Bronchial epithelial cell (primary cell): ENCODE results near the gene AMELX. TPM values are rescaled to one million over a fixed set of nuclear protein-coding genes. Genes with fewer than 3 reads are reported as not detected.

Experiments used
- DNase-seq: peaks from one replicate; pipeline ENCODE4 v3.0.0-alpha.2; 2010; ENCODE audit warnings: low read depth
- FAIRE-seq: peaks from 2 replicates; lab custom pipeline; 2011; peaks lifted over from hg19 to GRCh38; lab: Jason Lieb, UNC
- H3K27me3 ChIP-seq: 2 replicates; pipeline ENCODE4 v1.5.1; 2011; ENCODE audit warnings: low read length; ENCODE audit not compliant: control insufficient read depth, insufficient read depth
- H3K36me3 ChIP-seq: 2 replicates; pipeline ENCODE4 v1.5.1; 2011; ENCODE audit warnings: low read length; ENCODE audit not compliant: control insufficient read depth, insufficient read depth
- H3K4me3 ChIP-seq: 2 replicates; pipeline ENCODE4 v1.5.1; 2011; ENCODE audit warnings: mild to moderate bottlenecking, low read depth, low read length, control low read depth
- total RNA-seq: library from RNA; depleted of rRNA; stranded (reverse); fragments of >200 nt; gene quantifications from 2 replicates; pipeline ENCODE4 v1.2.1, GENCODE V29; 2014
- TF ChIP-seq, protein P1 (sequence below): IDR thresholded peaks from 2 replicates; pipeline ENCODE4 v1.5.1; 2011; ENCODE audit warnings: mild to moderate bottlenecking, moderate library complexity, low read length, control low read depth, inconsistent platforms; ENCODE audit not compliant: insufficient read depth, severe bottlenecking

The AMELX gene
- total RNA-seq, 1 donor from 2014 or later, result not detected

DNA sequence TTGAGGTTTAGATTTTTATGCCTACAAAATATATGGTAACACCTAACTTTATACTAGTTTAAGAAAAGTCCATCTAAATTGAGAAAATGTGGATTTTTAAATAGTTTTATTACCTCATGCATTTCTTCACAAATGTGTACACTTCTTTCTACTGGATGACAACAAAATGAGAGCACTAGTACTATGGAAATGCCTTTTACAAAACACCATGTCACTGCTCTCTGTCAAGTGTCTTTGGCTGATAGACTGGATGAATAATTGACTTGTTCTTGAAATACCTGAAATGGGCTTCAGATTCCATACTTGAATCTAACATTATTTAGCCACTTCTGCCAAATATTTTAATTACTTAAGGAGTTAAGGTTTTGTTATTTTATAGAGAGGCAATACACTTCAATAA is 49.5 kb downstream of the AMELX start:
- TF ChIP-seq, protein P1, sequence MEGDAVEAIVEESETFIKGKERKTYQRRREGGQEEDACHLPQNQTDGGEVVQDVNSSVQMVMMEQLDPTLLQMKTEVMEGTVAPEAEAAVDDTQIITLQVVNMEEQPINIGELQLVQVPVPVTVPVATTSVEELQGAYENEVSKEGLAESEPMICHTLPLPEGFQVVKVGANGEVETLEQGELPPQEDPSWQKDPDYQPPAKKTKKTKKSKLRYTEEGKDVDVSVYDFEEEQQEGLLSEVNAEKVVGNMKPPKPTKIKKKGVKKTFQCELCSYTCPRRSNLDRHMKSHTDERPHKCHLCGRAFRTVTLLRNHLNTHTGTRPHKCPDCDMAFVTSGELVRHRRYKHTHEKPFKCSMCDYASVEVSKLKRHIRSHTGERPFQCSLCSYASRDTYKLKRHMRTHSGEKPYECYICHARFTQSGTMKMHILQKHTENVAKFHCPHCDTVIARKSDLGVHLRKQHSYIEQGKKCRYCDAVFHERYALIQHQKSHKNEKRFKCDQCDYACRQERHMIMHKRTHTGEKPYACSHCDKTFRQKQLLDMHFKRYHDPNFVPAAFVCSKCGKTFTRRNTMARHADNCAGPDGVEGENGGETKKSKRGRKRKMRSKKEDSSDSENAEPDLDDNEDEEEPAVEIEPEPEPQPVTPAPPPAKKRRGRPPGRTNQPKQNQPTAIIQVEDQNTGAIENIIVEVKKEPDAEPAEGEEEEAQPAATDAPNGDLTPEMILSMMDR, result no peak
- H3K27me3 ChIP-seq, result no peaks in the 10 kb centered on the region
- no peak for DNase-seq
- H3K36me3 ChIP-seq, result no peaks in the 10 kb centered on the region
- no peak for FAIRE-seq
- no peak overlapping the region for H3K4me3 ChIP-seq

DNA sequence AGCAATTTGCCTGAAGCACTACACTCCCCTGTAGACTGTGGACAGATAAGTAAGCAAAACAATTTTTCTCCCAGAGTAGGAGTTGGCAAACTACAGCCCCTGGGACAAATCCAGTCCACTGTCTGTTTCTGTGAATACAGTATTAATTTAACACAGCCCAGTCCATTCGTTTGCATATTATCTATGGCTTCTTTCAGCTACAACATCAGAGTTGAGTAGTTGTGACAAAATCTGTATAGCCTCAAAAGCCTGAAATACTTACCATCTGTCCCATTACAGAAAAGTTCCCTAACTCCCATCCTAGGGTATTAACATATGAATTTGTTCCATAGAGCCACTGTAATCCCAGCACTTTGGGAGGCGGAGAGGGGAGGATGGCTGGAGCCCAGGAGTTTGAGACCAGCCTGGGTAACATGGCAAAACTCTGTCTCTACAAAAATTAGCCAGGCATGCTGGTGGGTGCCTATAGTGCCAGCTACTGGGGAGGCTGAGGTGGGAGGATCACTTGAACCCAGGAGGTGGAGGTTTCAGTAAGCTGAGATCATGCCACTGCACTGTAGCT is 53.0 kb downstream of the AMELX start:
- Histone ChIP-seq H3K27me3 (no peaks in the 10 kb centered on the region), H3K4me3 (no peak overlapping the region), H3K36me3 (no peaks in the 10 kb centered on the region)
- TF ChIP-seq, protein P1, result no peak
- DNase-seq, result no peak
- FAIRE-seq, result no peak

DNA sequence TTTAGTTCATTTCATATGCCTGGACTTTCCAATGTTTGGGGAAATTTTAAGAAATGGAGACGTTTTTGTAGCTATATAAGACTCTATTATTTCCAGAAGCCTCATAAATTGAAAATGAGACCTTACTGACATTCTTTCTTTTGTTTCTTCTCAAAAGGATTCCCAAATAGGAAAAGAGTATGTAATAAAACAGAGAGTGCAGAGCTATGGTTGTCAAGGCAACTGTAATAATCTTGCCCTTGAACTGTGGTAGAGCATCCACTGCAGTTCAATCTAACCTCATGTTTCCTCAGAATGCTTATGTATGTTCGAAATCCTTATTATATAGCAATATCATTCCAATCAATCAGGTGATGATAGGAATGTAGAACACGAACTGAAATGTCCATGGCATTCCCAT is 54.1 kb downstream of the AMELX start:
- no peak for FAIRE-seq
- H3K4me3 ChIP-seq, result no peak overlapping the region
- H3K36me3 ChIP-seq, result no peaks in the 10 kb centered on the region
- TF ChIP-seq, protein P1, result no peak
- no peaks in the 10 kb centered on the region for H3K27me3 ChIP-seq
- no peak for DNase-seq

DNA sequence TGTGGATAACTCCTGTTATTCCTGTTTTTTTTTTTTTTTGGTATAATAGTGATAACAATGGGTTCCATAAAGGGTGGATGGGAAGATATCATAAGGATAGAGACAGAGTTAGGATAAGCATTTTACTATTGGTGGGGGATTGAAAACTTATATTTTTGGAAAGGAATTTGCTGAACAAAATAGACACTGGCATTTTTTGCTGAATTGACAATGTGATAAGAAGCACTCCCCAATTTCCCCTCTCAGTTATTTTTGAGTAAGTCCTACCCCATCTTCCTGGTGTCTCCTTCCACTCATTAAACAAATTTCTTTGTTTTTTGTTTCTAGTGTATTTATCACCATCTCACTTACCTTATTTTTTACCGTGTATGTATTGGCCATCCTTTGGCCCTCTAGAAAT is 55.8 kb downstream of the AMELX start:
- DNase-seq (no peak), FAIRE-seq (no peak)
- H3K4me3 ChIP-seq, result no peak overlapping the region
- H3K27me3 ChIP-seq, result no peaks in the 10 kb centered on the region
- no peaks in the 10 kb centered on the region for H3K36me3 ChIP-seq
- TF ChIP-seq, protein P1, result no peak

DNA sequence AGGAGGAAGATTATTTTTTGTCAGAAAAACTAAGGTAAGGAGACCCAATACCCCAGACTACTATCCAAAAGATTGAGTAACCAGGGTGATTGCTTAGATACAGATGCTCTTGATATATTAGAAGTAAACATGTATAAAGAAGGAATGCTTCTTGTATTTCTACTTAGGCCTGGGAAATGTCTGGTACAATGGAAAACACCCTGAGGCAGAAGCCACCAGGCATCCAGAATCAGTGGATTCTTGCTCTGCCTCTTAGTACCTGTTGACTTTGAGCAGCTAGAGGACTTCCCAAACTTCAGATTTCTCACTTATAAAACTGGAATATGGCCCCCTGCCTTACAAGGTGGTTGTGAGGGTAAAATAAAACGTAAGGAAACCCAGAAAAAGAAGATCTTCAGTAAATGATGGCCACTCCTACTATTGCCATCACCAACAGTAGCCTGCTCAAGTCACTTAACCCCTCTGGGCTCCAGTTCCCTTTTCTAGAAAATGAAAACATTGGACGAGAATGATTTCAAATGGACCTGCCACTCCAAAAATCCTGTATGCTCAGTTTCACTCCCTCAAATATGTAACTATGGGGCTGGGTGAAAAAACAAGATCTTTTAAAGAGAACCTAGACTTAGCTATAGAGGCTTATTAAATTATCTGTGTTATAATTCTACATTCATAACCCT is 56.6 kb downstream of the AMELX start:
- FAIRE-seq, result no peak
- TF ChIP-seq, protein P1, result no peak
- DNase-seq, result no peak

More for the DNA sequence above, 56.6 kb downstream of the AMELX start:
- Histone ChIP-seq H3K4me3 (no peak overlapping the region), H3K27me3 (no peaks in the 10 kb centered on the region), H3K36me3 (no peaks in the 10 kb centered on the region)

Other genes with a start within 250 kb of the AMELX start
- gene HCCS, start 182.1 kb upstream of the AMELX start, total RNA-seq, result 25.0 and 25.3 TPM in 2 replicates